ENCODE data around the gene LPCAT3.
"Not testable (repeated sequence)": the region's sequence is repeated elsewhere in the genome, so short reads cannot be mapped to it uniquely, and the experiment has no call there.

LPCAT3 gene

GRCh38 chr12:7058163-7058845 lies 40.0 kb upstream of the LPCAT3 start:
- Histone ChIP-seq H3K4me1 (ENCODE audit: control insufficient read depth, insufficient read depth, low read length) (peaks cover 13% of the 10 kb centered on the region), H3K9me3 (ENCODE audit: control insufficient read depth, insufficient read depth, low read depth, low read length) (no peaks in the 10 kb centered on the region), H3K9ac (ENCODE audit: low read length) (no peak overlapping the region), H3K36me3 (ENCODE audit: control insufficient read depth, insufficient read depth, low read length) (no peaks in the 10 kb centered on the region), H3K27me3 (ENCODE audit: control insufficient read depth, insufficient read depth, low read length) (no peaks in the 10 kb centered on the region), H3K4me3 (ENCODE audit: low read depth, low read length) (no peak overlapping the region), H3K27ac (ENCODE audit: low read depth, low read length) (no peak overlapping the region)

GRCh38 chr12:7055736-7056135 lies 37.5 kb upstream of the LPCAT3 start:
- not testable (repeated sequence) for H3K9ac ChIP-seq (ENCODE audit: low read length); H3K9me3 ChIP-seq (ENCODE audit: control insufficient read depth, insufficient read depth, low read depth, low read length); H3K27me3 ChIP-seq (ENCODE audit: control insufficient read depth, insufficient read depth, low read length); H3K27ac ChIP-seq (ENCODE audit: low read depth, low read length); H3K4me1 ChIP-seq (ENCODE audit: control insufficient read depth, insufficient read depth, low read length); H3K36me3 ChIP-seq (ENCODE audit: control insufficient read depth, insufficient read depth, low read length); H3K4me3 ChIP-seq (ENCODE audit: low read depth, low read length)

DNA sequence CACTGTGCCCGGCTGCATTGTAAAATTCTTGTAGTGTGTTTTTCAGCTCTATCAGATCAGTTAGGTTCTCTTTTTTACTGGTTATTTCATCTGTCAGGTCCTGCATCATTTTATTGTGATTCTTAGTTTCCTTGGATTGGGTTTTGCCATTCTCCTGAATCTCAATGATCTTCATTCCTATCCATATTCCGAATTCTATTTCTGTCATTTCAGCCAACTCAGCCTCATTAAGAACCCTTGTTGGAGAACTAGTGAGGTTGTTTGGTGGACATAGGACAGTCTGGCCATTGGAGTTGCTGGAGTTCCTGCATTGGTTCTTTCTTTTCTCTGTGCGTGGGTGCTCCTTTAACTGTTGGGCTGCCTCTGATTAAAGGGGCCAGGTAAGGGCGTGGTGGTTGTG lies 36.6 kb upstream of the LPCAT3 start:
- Histone ChIP-seq H3K9ac (ENCODE audit: low read length) (no peak overlapping the region), H3K4me1 (ENCODE audit: control insufficient read depth, insufficient read depth, low read length) (0 out of 2 replicates have a peak, but pooled peaks cover 2% of the 10 kb centered on the region), H3K27ac (ENCODE audit: low read depth, low read length) (no peak overlapping the region), H3K9me3 (ENCODE audit: control insufficient read depth, insufficient read depth, low read depth, low read length) (no peaks in the 10 kb centered on the region), H3K4me3 (ENCODE audit: low read depth, low read length) (no peak overlapping the region), H3K27me3 (ENCODE audit: control insufficient read depth, insufficient read depth, low read length) (no peaks in the 10 kb centered on the region), H3K36me3 (ENCODE audit: control insufficient read depth, insufficient read depth, low read length) (no peaks in the 10 kb centered on the region)

GRCh38 chr12:7049973-7050372 lies 31.7 kb upstream of the LPCAT3 start:
- not testable (repeated sequence) for H3K36me3 ChIP-seq (ENCODE audit: control insufficient read depth, insufficient read depth, low read length); H3K4me3 ChIP-seq (ENCODE audit: low read depth, low read length); H3K9ac ChIP-seq (ENCODE audit: low read length); H3K4me1 ChIP-seq (ENCODE audit: control insufficient read depth, insufficient read depth, low read length); H3K9me3 ChIP-seq (ENCODE audit: control insufficient read depth, insufficient read depth, low read depth, low read length); H3K27me3 ChIP-seq (ENCODE audit: control insufficient read depth, insufficient read depth, low read length); H3K27ac ChIP-seq (ENCODE audit: low read depth, low read length)

DNA sequence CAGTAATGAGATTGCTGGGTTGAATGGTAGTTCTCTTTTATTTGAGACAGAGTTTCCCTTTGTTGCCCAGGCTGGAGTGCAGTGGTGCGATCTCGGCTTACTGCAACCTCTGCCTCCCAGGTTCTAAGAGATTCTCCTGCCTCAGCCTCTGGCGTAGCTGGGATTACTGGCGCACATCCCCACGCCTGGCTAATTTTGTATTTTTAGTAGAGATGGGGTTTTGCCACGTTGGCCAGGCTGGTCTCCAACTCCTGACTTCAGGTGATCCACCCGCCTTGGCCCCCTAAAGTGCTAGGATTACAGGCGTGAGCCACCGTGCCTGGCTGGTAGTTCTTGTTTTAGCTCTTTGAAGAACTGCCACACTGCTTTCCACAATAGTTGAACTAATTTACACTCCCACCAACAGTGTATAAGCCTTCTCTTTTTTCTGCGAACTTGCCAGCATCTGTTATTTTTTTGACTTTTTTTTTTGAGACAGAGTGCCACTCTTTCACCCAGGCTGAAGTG lies 31.2 kb upstream of the LPCAT3 start:
- not testable (repeated sequence) for H3K9ac ChIP-seq (ENCODE audit: low read length); H3K4me1 ChIP-seq (ENCODE audit: control insufficient read depth, insufficient read depth, low read length); H3K27me3 ChIP-seq (ENCODE audit: control insufficient read depth, insufficient read depth, low read length); H3K9me3 ChIP-seq (ENCODE audit: control insufficient read depth, insufficient read depth, low read depth, low read length); H3K36me3 ChIP-seq (ENCODE audit: control insufficient read depth, insufficient read depth, low read length); H3K4me3 ChIP-seq (ENCODE audit: low read depth, low read length); H3K27ac ChIP-seq (ENCODE audit: low read depth, low read length)

DNA sequence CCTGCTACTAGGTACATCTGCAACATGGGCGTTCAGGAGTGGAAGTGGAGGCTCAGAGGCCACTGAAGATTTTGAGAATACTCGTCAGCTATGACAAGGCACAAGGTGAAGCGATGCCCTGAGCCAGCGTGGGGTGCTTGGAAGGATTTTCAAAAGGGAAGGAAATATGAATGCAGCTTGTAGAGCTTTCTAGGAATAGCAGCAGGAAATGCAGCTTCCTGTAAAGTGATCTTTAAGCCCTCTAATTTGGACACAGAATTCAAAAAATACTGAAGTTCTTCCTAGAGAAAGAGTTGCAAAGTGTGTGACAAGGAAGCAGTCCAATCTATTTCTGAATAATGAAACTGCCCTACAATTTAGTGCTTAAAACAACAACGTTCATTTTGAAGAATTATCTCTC lies 29.0 kb upstream of the LPCAT3 start:
- H3K36me3 ChIP-seq (ENCODE audit: control insufficient read depth, insufficient read depth, low read length): no peaks in the 10 kb centered on the region
- no peak overlapping the region for H3K9ac ChIP-seq (ENCODE audit: low read length)
- no peaks in the 10 kb centered on the region for H3K27me3 ChIP-seq (ENCODE audit: control insufficient read depth, insufficient read depth, low read length)
- H3K4me1 ChIP-seq (ENCODE audit: control insufficient read depth, insufficient read depth, low read length): no peaks in the 10 kb centered on the region
- no peak overlapping the region for H3K27ac ChIP-seq (ENCODE audit: low read depth, low read length)
- no peak overlapping the region for H3K4me3 ChIP-seq (ENCODE audit: low read depth, low read length)
- no peaks in the 10 kb centered on the region for H3K9me3 ChIP-seq (ENCODE audit: control insufficient read depth, insufficient read depth, low read depth, low read length)

DNA sequence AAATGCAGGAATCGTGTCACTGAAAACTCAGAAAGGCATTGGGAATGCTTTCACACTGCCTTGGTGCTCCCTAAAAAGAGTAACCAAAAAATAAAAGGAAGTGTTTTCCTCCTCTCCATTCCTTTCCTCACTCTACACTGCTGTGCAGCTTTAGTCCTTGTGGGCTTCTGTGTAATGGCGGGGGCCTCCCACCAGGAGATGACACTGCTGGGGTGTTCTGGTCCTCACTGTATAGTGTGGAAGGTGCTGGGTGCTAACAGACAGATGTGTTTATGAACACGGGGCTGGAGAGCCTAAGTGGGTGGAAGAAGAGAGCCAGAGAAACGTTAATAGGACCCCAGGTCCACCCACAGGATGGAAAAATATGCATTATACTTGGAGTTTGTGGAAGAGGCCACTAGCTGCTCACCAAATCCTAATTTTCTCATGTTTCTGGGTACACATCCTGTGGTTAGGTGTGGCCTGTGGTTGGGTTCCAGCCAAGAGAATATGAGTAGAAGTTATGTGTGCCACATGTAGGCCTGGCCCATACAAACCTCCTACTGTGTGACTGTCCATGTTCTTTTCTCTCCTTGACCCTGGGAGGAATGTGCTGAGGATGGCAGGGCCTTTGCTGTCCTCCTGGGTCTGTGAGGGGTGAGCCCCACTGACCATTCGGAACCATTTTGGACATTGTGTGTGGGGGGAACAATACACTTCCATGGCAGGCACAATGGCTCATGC lies 28.3 kb upstream of the LPCAT3 start:
- no peak overlapping the region for H3K9ac ChIP-seq (ENCODE audit: low read length)
- H3K27me3 ChIP-seq (ENCODE audit: control insufficient read depth, insufficient read depth, low read length): no peaks in the 10 kb centered on the region
- no peaks in the 10 kb centered on the region for H3K9me3 ChIP-seq (ENCODE audit: control insufficient read depth, insufficient read depth, low read depth, low read length)
- no peak overlapping the region for H3K4me3 ChIP-seq (ENCODE audit: low read depth, low read length)
- H3K4me1 ChIP-seq (ENCODE audit: control insufficient read depth, insufficient read depth, low read length): no peaks in the 10 kb centered on the region
- H3K27ac ChIP-seq (ENCODE audit: low read depth, low read length): no peak overlapping the region
- H3K36me3 ChIP-seq (ENCODE audit: control insufficient read depth, insufficient read depth, low read length): no peaks in the 10 kb centered on the region

- Histone ChIP-seq H3K4me1 (ENCODE audit: control insufficient read depth, insufficient read depth, low read length) (no peaks in the 10 kb centered on the region), H3K9me3 (ENCODE audit: control insufficient read depth, insufficient read depth, low read depth, low read length) (no peaks in the 10 kb centered on the region), H3K27me3 (ENCODE audit: control insufficient read depth, insufficient read depth, low read length) (no peaks in the 10 kb centered on the region), H3K9ac (ENCODE audit: low read length) (no peak overlapping the region), H3K4me3 (ENCODE audit: low read depth, low read length) (no peak overlapping the region), H3K36me3 (ENCODE audit: control insufficient read depth, insufficient read depth, low read length) (no peaks in the 10 kb centered on the region), H3K27ac (ENCODE audit: low read depth, low read length) (no peak overlapping the region)
Observed at GRCh38 chr12:7045913-7046312, 27.6 kb upstream of the LPCAT3 start.

DNA sequence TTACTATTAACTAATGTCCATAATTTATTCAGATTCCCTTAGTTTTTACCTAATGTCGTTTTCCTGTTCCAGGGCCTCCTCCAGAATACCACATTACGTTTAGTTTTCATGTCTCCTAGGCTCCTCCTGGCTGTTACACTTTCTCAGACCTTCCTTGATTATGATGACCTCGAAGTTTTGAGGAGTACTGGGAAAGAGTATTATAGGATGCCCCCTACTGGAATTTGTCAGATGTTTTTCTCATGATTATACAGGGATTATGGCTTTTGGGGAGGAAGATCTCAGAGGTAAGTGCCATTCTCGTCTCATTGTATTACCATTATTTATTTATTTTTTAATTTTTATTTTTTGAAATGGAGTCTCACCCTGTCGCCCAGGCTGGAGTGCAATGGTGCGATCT lies 24.6 kb upstream of the LPCAT3 start:
- Histone ChIP-seq H3K27ac (ENCODE audit: low read depth, low read length) (no peak overlapping the region), H3K27me3 (ENCODE audit: control insufficient read depth, insufficient read depth, low read length) (no peaks in the 10 kb centered on the region), H3K4me1 (ENCODE audit: control insufficient read depth, insufficient read depth, low read length) (no peaks in the 10 kb centered on the region), H3K4me3 (ENCODE audit: low read depth, low read length) (no peak overlapping the region), H3K9me3 (ENCODE audit: control insufficient read depth, insufficient read depth, low read depth, low read length) (peaks cover 3% of the 10 kb centered on the region), H3K9ac (ENCODE audit: low read length) (no peak overlapping the region), H3K36me3 (ENCODE audit: control insufficient read depth, insufficient read depth, low read length) (no peaks in the 10 kb centered on the region)

DNA sequence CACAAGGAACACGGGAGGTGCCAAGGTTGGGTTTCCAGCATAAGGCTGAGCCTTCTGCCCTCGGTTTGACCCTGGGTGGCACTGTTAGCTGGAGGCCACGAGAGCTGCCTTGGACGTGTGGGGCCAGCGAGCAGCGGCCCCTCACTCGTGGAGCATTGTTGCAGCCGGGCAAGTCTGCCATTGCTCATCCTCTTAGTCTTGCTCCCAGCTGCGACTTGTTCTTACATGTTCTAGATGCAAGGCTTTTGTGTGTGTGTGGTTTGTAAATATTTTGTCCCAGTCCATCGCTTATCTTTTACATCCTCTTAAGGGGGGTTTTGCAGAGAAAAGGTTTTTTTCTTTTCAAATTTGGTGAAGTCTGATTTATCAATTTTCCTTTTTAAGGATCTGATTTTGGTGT lies 21.1 kb upstream of the LPCAT3 start:
- no peak overlapping the region for H3K4me3 ChIP-seq (ENCODE audit: low read depth, low read length)
- no peak overlapping the region for H3K27ac ChIP-seq (ENCODE audit: low read depth, low read length)
- peaks cover 3% of the 10 kb centered on the region for H3K9me3 ChIP-seq (ENCODE audit: control insufficient read depth, insufficient read depth, low read depth, low read length)
- H3K4me1 ChIP-seq (ENCODE audit: control insufficient read depth, insufficient read depth, low read length): peaks cover 11% of the 10 kb centered on the region
- no peaks in the 10 kb centered on the region for H3K27me3 ChIP-seq (ENCODE audit: control insufficient read depth, insufficient read depth, low read length)
- H3K36me3 ChIP-seq (ENCODE audit: control insufficient read depth, insufficient read depth, low read length): no peaks in the 10 kb centered on the region
- H3K9ac ChIP-seq (ENCODE audit: low read length): no peak overlapping the region

DNA sequence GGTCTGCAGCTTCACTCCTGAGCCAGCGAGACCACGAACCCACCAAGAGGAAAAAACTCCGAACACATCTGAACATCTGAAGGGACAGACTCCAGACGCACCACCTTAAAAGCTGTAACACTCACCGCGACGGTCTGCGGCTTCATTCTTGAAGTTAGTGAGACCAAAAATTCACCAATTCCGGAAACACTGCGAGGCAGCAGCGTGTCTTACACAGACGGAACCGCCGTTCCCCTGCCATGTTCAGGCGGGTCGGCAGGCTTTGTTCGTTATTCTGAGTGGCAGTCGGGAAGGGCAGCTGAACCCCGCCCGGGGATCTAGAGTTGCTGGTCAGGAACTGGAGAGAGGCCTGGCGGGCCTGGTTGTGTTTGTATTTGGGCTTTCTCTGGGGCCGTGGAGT lies 20.3 kb upstream of the LPCAT3 start:
- Histone ChIP-seq H3K4me3 (ENCODE audit: low read depth, low read length) (no peak overlapping the region), H3K36me3 (ENCODE audit: control insufficient read depth, insufficient read depth, low read length) (no peaks in the 10 kb centered on the region), H3K27ac (ENCODE audit: low read depth, low read length) (no peak overlapping the region), H3K9ac (ENCODE audit: low read length) (no peak overlapping the region), H3K9me3 (ENCODE audit: control insufficient read depth, insufficient read depth, low read depth, low read length) (peaks cover 3% of the 10 kb centered on the region), H3K27me3 (ENCODE audit: control insufficient read depth, insufficient read depth, low read length) (no peaks in the 10 kb centered on the region), H3K4me1 (ENCODE audit: control insufficient read depth, insufficient read depth, low read length) (peaks cover 11% of the 10 kb centered on the region)
